LNCaP clone FGC (cell line): ENCODE results near the gene SUDS3.

Experiments
- DNase-seq: peaks from one replicate; pipeline ENCODE4 v3.0.0-alpha.2; 2011; ENCODE audit warnings: low read depth
- H3K4me3 ChIP-seq: 2 replicates; pipeline ENCODE4 v1.5.1; 2011; ENCODE audit warnings: mild to moderate bottlenecking, low read depth, low read length, control low read depth
- CTCF ChIP-seq: IDR thresholded peaks from 2 replicates; pipeline ENCODE4 v1.5.1; 2012; ENCODE audit warnings: mild to moderate bottlenecking; ENCODE audit not compliant: control insufficient read depth, insufficient read depth; ENCODE audit errors: extremely low read depth

Gene SUDS3

DNA sequence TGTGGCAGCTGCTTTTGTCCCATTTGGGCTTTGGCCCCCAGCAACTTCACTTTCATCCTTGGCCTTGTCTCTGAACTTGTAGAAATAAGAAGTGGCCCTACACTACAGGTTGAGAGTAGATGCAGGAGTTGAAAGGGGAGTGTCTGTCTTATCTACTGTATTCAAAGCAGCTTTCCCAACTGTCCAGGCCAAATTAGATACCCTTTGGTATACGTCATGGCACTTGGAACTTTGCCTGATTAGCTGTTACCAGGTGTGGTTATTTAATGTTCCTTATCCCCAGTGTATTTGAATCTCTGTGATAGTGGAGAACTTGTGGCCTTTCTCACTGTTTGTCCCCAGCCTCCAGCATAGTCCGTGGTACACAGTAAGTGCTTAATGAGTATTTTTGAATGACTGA, 33.5 kb downstream of the SUDS3 start:
- DNase-seq, result no peak
- no peak for TF ChIP-seq CTCF
- H3K4me3 ChIP-seq, result no peak overlapping the region

DNA sequence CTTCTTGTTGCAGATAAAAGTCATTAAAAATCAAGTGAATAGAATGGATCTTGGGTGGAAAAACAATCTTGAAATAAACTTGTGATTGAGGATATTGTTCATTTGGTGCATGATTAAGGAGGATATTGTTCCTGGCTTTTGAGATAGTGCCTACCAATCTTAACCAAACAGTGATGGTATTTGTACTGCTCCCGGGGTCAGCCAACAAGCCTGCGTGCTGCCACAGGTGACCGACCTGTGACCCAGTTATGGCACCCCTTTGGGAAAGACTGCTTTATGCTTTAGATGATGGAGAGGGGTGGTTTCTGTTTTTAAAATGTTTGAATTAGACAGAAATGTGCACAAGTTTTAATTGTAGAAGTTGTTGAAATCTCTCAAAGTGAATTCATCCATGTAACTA, 41.6 kb downstream of the SUDS3 start:
- TF ChIP-seq CTCF, result no peak
- H3K4me3 ChIP-seq, result no peak overlapping the region
- no peak for DNase-seq

DNA sequence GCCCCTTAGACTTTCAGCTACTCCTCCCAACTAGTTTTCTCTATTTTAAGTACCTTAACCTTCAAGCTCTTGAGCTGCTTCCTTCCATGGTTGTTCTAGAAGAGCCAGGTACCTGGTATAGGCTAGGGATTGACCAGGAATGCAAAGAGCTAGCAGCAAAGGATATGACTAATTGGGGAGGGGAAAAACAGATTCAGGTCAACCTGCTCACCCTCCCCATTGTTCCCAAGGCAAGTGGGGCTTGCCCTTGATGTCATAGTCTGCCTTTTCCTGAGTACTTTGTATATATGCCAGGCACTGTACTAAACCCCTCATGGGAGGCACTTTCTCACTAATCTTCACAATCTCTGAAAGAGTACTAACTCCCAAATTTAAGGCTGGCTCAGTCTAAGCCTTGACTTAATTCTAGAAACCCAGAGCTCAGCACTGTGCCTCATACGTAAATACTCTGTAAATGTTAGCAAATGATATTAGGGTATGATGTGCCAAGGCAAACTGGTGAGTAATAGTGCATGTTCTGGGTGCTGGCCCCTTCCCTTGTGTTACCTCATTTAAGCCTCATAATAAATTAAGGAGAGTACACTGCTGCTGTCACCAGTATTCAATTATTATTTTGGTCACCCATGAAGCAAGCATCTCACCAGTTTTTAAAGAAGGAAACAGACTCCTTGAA, 42.2 kb downstream of the SUDS3 start:
- no peak for TF ChIP-seq CTCF
- DNase-seq, result no peak
- H3K4me3 ChIP-seq, result no peak overlapping the region

GRCh38 chr12:118420673-118421072, 44.3 kb downstream of the SUDS3 start:
- no peak for DNase-seq
- H3K4me3 ChIP-seq, result no peak overlapping the region
- TF ChIP-seq CTCF, result no peak

GRCh38 chr12:118424884-118425283, 48.5 kb downstream of the SUDS3 start:
- no peak overlapping the region for H3K4me3 ChIP-seq
- no peak for TF ChIP-seq CTCF
- DNase-seq, result no peak

GRCh38 chr12:118425364-118425763, 49.0 kb downstream of the SUDS3 start:
- no peak for TF ChIP-seq CTCF
- DNase-seq, result no peak
- no peak overlapping the region for H3K4me3 ChIP-seq

DNA sequence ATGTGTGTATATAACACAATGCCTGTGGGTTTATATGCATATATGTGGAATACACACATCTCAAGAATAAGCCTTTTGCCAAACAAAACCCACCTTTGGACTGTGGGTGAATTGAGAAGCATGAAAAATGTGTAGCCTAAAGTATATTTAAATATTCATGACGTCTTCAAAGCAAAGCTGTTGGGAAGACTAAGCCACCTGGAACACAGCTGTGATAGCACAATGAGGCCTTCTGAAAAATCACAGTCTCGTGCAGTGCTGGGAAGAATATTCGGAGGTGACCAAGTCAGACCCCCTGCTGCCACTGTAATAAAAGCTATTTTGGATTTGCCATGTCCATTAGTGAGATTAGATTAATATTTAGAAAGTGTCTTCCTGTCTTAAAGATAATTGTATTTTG, 51.5 kb downstream of the SUDS3 start:
- TF ChIP-seq CTCF, result no peak
- DNase-seq, result no peak
- H3K4me3 ChIP-seq, result no peak overlapping the region
